Activated CD8-positive, alpha-beta memory T cell treated with anti-CD3 and anti-CD28 coated beads, Interleukin-2, amount 50 U/mL, for 48 hours (primary cell): Measurements from ENCODE around the gene LTA4H.

Experiments
- DNase-seq: peaks from one replicate; pipeline ENCODE4 v3.0.0-alpha.2; 2020

LTA4H gene

GRCh38 chr12:96033549-96034389, 1.6 kb downstream of the LTA4H start:
- no peak for DNase-seq

GRCh38 chr12:96029826-96030225, 5.6 kb downstream of the LTA4H start:
- DNase-seq = no peak

GRCh38 chr12:96028538-96028937, 6.8 kb downstream of the LTA4H start:
- DNase-seq = no peak

GRCh38 chr12:96026331-96026730, 9.1 kb downstream of the LTA4H start:
- DNase-seq = no peak

GRCh38 chr12:96025518-96025917, 9.9 kb downstream of the LTA4H start:
- no peak for DNase-seq

DNA sequence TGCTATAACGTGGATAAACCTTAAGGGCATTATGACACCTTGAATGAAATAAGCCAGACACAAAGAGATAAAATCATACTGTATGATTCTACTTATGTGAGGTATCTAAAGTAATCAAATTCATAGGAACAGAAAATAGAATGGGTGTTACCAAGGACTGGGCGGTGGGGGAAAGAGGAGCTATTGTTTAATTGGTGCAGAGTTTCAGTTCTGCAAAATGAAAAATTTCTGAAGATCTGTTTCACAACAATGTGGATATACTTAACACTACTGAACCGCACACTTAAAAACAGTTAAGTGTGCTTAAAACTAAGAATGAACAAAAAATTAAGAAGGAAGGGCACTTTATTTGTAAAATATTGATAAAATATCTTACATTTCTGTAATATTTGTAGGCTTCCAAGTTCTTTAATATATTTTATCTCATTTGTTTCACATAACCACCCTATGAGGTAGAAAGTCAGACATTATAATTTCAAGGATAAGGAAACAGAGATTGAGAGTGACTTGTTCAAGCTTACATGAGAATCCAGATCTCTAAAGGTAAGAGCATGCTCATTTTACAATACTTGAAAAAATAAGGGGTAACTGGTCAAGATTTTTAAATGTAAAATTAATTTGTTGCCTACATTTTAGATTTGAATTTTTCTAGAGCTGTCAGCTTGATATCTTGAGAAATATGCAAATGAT, 14.9 kb downstream of the LTA4H start:
- no peak for DNase-seq

DNA sequence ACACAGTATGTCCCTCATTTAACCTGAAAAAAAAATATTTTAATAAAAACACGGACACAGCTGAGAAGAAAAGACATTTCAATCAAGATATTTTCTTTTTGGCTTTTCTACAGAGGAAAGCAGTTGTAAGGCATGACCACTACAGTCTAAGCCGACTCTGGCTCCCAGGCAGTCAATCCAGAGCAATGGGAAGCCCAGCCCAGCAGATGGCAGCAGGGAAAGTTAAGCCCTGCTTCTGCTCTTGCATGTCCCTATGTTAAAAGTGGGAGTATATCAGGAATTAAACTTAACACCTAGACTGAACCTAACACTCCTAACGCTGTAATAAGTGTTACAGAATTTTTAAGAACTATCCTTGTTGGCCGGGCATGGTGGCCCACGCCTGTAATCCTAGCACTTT, 19.7 kb downstream of the LTA4H start:
- DNase-seq = no peak

- no peak for DNase-seq
These were observed 20.3 kb downstream of the LTA4H start for GRCh38 chr12:96014943-96015599.

DNA sequence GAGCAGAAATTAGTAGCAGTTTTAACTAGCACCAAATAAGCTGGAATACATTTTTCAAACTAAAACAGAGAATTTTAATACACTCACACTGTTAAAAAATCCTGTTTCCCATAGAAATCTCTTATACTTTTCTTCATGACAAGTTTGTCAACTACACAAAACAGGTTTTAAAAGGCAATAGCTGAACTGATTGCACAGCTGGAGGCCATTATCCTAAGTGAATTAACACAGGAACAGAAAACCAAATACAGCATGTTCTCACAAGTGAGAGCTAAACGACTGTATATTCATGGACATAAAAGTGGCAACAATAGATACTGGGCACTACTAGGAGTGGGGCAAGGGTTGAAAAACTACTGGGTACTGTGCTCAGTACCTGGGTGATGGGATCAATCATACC, 27.7 kb downstream of the LTA4H start:
- no peak for DNase-seq

DNA sequence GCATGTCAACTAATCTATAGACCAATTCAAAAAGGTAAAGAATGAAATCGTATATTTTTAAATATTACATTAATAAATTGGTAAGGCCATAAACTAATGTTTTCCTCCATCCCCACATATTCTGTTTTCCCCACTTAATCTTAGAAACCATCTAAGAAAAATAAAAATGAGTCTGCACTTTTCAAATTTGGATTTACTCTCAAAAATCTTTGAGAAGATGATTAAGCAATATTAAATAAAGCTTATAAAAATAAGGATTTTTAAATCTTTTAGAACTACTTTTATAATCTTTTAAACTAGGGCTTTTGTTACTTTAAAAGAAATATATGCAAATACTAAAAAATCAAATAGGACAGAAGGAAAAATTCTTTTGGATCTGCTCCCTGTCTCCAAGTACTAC, 28.7 kb downstream of the LTA4H start:
- no peak for DNase-seq

- DNase-seq = no peak
These were observed 34.5 kb downstream of the LTA4H start for GRCh38 chr12:96000858-96001257.

GRCh38 chr12:95999484-95999883, 35.9 kb downstream of the LTA4H start:
- DNase-seq = no peak

DNA sequence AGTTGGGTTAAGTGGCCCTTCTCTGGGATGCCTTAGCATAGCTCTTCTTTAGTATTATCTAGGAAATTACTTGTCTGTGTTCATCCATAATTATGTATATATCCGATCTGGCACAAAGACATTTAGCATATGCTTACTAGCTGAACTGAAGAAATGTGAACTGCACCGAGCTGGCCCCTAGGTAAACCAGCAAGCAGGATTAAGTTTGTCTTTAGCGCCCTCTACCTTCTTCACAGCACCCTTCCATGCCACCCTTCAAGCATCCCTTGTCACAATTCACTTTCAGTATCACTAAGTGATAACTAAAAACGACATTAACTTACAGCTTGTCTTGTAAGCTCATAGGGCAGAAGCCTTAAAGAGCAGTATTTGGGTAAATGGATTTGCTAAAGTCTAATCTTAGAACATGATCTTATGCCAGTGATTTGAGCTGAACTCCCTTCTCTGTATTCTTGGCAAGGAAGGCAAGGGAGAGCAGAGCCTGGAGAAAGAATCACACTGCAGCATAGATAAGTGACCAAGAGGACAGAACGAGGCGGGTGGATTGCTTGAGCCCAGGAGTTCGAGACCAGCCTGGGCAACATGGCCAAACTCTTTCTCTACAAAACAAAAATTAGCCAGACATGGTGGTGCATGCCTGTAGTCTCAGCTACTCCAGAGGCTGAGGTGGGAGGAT, 36.6 kb downstream of the LTA4H start:
- no peak for DNase-seq

GRCh38 chr12:95997911-95998510, 37.4 kb downstream of the LTA4H start:
- no peak for DNase-seq

DNA sequence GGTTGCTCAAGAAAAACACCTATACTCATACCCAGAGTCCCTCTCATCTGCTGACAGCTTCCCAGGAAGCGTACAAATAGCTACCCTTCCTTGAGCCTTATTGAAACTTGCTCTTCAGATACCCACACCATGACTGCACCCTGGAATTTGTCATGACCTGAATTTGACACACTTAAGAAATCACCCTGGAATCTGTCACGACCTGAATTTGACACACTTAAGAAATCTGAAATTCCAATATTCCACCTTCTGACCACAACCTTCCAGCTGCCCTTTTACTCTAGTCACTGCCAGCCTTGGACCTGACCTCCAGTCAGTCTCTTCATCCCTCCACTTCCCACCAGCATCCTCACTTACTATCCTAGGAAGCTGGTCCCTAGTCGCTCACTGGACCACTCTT, 38.1 kb downstream of the LTA4H start:
- DNase-seq = no peak

- no peak for DNase-seq
These were observed 39.2 kb downstream of the LTA4H start, which contains the start of gene HAL for GRCh38 chr12:95996034-95996658. HAL (minus strand) TSS chr12:95996344; CDS start chr12:95995910, 434 bp downstream.

GRCh38 chr12:95995238-95996031, 40.0 kb downstream of the LTA4H start:
- no peak for DNase-seq

DNA sequence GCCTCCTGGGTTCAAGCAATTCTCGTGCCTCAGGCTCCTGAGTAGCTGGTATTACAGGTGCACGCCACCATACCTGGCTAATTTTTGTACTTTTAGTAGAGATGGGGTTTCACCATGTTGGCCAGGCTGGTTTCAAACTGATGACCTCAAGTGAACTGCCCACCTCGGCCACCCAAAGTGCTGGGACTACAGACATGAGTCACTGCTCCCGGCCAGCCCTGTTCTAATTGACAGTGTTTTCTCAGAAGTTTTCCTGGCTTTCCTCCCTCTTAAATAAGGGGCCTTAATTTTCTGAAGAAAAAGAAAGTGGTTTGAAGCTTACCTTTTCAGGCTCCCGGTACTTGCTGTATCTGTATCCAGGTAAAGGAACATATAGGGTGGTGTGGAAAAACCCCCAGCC, 40.9 kb downstream of the LTA4H start:
- no peak for DNase-seq

DNA sequence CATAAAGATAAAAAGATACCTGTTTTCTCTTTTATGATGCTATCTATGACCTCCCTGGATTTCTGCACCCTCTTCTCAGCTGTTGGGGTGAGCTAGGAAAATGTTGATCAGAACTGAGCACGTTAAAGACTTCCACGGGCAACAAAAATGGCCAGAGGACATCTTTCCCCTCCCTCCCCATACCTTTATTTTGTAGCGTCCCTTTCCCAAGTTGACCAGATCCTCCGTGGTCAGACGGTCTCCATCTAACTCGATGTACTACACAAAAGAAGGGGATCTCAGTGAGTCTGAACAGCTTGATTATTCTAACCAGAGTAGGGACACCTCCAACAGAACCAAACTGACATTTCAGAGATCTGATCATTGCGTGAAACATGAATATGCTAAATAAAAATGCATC, 41.5 kb downstream of the LTA4H start:
- no peak for DNase-seq

DNA sequence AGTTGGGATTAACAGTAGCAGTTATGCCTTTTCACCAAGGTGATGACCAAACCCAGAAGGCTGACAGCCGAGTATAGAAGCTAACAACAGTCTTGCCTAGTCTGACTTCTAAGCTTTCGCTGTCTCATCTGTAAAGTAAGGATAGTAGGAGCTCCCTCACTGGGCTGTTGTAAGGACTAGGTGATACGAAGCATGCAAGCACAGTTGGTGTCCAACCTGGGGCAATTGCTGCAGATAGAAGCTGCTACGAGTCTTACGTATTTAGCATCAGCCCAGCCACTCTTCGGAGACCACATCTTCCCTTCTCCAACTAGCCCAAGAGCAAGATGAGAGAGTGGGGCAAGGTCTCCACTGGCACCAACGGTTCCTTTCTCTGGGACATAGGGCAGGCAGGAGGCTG, 45.3 kb downstream of the LTA4H start:
- no peak for DNase-seq

DNA sequence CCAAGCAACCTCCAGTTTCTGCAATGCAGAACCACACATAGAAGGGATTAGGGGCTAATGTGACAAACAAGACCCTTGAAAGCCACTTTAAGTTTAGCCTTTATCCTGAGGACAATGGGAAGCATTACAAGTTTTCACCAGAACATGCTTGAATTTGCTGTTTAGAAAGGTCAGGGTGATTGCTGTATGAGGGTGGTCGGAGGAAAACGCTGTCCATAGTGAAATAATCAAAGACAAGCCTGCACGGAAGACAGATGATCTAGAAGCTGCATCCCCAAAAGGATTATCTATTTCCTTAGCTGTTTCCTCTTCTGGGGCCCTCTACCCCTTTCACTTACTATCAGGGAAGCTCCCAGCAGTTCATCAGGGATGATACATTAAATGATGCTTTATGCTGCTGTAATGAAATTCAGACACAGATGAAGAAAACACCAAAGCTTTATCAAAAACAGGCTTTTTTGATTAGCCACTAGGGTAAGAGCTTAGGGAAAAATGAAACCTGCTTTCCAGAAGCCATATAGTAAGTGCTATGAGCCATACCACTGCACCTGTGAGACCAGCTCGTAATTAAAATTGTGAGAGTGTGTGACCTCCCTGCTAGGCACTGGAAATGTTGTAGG, 45.8 kb downstream of the LTA4H start:
- no peak for DNase-seq
